MM.1S (cell line): ENCODE data around the gene RPS19BP1.

ENCODE experiments used
- CTCF ChIP-seq: fragments of 300-600 bp; sonication (generic); IDR thresholded peaks from 2 replicates; pipeline ENCODE4 v1.5.1; 2016; ENCODE audit warnings: antibody characterized with exemption, low read length, mixed read lengths
- EZH2 ChIP-seq: fragments of 300-600 bp; sonication (generic); optimal IDR thresholded peaks from 2 replicates; pipeline ENCODE3; 2017; ENCODE audit warnings: low read depth, mild to moderate bottlenecking, antibody characterized with exemption, low read length, mixed read lengths
- EZH2phosphoT487 ChIP-seq: fragments of 300-600 bp; sonication (generic); IDR thresholded peaks from 2 replicates; pipeline ENCODE4 v1.6.1; 2018; ENCODE audit warnings: antibody characterized with exemption, low read length

GRCh38 chr22:39511226-39511625, 21.3 kb downstream of the RPS19BP1 start:
- TF ChIP-seq CTCF (no peak), EZH2phosphoT487 (no peak), EZH2 (no peak)
